Activated T-cell treated with anti-CD3 and anti-CD28 coated beads, Interleukin-2, amount 50 U/mL, for 1 hour (primary cell): Measurements from ENCODE around the gene RAB5IF.
"Not testable (repeated sequence)": the region's sequence is repeated elsewhere in the genome, so short reads cannot be mapped to it uniquely, and the experiment has no call there.

Source experiments
- DNase-seq: peaks from one replicate; pipeline ENCODE4 v3.0.0-alpha.2; 2020

RAB5IF gene

GRCh38 chr20:36605399-36606157, at the start of gene RAB5IF:
TSS of gene RAB5IF (plus strand) at chr20:36605779. CDS start at chr20:36605952, 173 bp downstream.
- DNase-seq: peak; percentile 99

- no peak for DNase-seq
Observed at GRCh38 chr20:36562724-36563123, 42.9 kb upstream of the RAB5IF start.

- DNase-seq: no peak
Observed at GRCh38 chr20:36563374-36563773, 42.2 kb upstream of the RAB5IF start.

- DNase-seq: not testable (repeated sequence)
Observed at GRCh38 chr20:36564078-36564725, 41.4 kb upstream of the RAB5IF start.

- not testable (repeated sequence) for DNase-seq
Observed at GRCh38 chr20:36564726-36565121, 40.9 kb upstream of the RAB5IF start.

GRCh38 chr20:36565520-36565919, 40.1 kb upstream of the RAB5IF start:
- no peak for DNase-seq

GRCh38 chr20:36569847-36570429, 35.6 kb upstream of the RAB5IF start:
- DNase-seq: no peak

- no peak for DNase-seq
Observed at GRCh38 chr20:36571564-36572504, 33.7 kb upstream of the RAB5IF start.

- no peak for DNase-seq
Observed at GRCh38 chr20:36572701-36573102, 32.9 kb upstream of the RAB5IF start.

GRCh38 chr20:36573103-36573797, 32.3 kb upstream of the RAB5IF start, which contains the start of gene TGIF2:
TSS of gene TGIF2 (plus strand) at chr20:36573597. CDS start at chr20:36578775, 5,178 bp downstream.
- peak; percentile 94 for DNase-seq

- no peak for DNase-seq
Observed at GRCh38 chr20:36573798-36574365, 31.7 kb upstream of the RAB5IF start.

- peak; percentile 61 for DNase-seq
Observed at GRCh38 chr20:36574366-36575135, 31.0 kb upstream of the RAB5IF start.

GRCh38 chr20:36576081-36576445, 29.5 kb upstream of the RAB5IF start:
- no peak for DNase-seq

GRCh38 chr20:36578356-36579041, 27.1 kb upstream of the RAB5IF start:
- no peak for DNase-seq

- no peak for DNase-seq
Observed at GRCh38 chr20:36579996-36580545, 25.5 kb upstream of the RAB5IF start.

GRCh38 chr20:36582322-36582721, 23.3 kb upstream of the RAB5IF start:
- DNase-seq: no peak

GRCh38 chr20:36582821-36583220, 22.8 kb upstream of the RAB5IF start:
- DNase-seq: no peak

- DNase-seq: no peak
Observed at GRCh38 chr20:36584018-36584481, 21.5 kb upstream of the RAB5IF start.

GRCh38 chr20:36585410-36586125, 20.0 kb upstream of the RAB5IF start:
- DNase-seq: no peak
